ENCODE data around the gene KICS2.

KICS2 gene

GRCh38 chr12:64190140-64190539 lies 32.0 kb downstream of the KICS2 start:
- no peak overlapping the region for H3K4me3 ChIP-seq (ENCODE audit: low read depth, low read length)
- TF ChIP-seq, protein P1, sequence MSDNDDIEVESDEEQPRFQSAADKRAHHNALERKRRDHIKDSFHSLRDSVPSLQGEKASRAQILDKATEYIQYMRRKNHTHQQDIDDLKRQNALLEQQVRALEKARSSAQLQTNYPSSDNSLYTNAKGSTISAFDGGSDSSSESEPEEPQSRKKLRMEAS (IDR thresholded peaks at IDR 0.05; ENCODE audit: low read depth, low read length), result no peak
- TF ChIP-seq MYC (IDR thresholded peaks at IDR 0.05; ENCODE audit: low read depth, low read length) (no peak), POLR2A (IDR thresholded peaks at IDR 0.05; ENCODE audit: extremely low read depth, insufficient read length) (no peak), CTCF (IDR thresholded peaks at IDR 0.05; ENCODE audit: low read depth, low read length) (no peak)
- no peak for DNase-seq (ENCODE audit: low read depth)

- DNase-seq (ENCODE audit: low read depth), result no peak
- H3K4me3 ChIP-seq (ENCODE audit: low read depth, low read length), result no peak overlapping the region
- no peak for TF ChIP-seq CTCF (IDR thresholded peaks at IDR 0.05; ENCODE audit: low read depth, low read length)
- TF ChIP-seq POLR2A (IDR thresholded peaks at IDR 0.05; ENCODE audit: extremely low read depth, insufficient read length), result no peak
Measured at GRCh38 chr12:64189530-64189929, 32.6 kb downstream of the KICS2 start.

GRCh38 chr12:64187794-64188193 lies 34.3 kb downstream of the KICS2 start:
- TF ChIP-seq POLR2A (IDR thresholded peaks at IDR 0.05; ENCODE audit: extremely low read depth, insufficient read length), result no peak
- no peak for TF ChIP-seq MYC (IDR thresholded peaks at IDR 0.05; ENCODE audit: low read depth, low read length)
- TF ChIP-seq CTCF (IDR thresholded peaks at IDR 0.05; ENCODE audit: low read depth, low read length), result no peak
- TF ChIP-seq, protein P1 (IDR thresholded peaks at IDR 0.05; ENCODE audit: low read depth, low read length), result no peak
- no peak overlapping the region for H3K4me3 ChIP-seq (ENCODE audit: low read depth, low read length)
- no peak for DNase-seq (ENCODE audit: low read depth)

GRCh38 chr12:64187370-64187769 lies 34.7 kb downstream of the KICS2 start:
- TF ChIP-seq POLR2A (IDR thresholded peaks at IDR 0.05; ENCODE audit: extremely low read depth, insufficient read length) (no peak), MYC (IDR thresholded peaks at IDR 0.05; ENCODE audit: low read depth, low read length) (no peak), CTCF (IDR thresholded peaks at IDR 0.05; ENCODE audit: low read depth, low read length) (no peak)
- TF ChIP-seq, protein P1 (IDR thresholded peaks at IDR 0.05; ENCODE audit: low read depth, low read length), result no peak
- H3K4me3 ChIP-seq (ENCODE audit: low read depth, low read length), result no peak overlapping the region
- no peak for DNase-seq (ENCODE audit: low read depth)

DNA sequence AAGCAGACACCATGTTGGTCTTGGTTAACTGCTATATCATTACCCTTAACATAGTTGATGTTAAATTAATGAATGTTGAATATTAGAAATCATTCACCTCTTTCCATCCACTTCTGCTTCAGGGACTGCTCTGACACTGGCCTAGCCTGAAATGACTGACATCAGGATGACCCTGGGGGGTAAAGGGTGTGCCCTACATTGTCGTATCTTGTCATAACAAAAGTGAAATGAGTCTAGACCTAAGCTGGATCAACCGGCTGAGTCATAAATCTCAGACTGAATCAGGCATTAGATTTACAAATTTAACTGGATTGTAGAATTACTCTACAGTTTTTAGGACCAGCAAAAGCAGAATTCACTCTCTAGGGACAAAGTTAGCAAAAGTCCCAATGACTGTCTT lies 35.3 kb downstream of the KICS2 start:
- TF ChIP-seq MYC (IDR thresholded peaks at IDR 0.05; ENCODE audit: low read depth, low read length), result no peak
- TF ChIP-seq, protein P1 (IDR thresholded peaks at IDR 0.05; ENCODE audit: low read depth, low read length), result no peak
- TF ChIP-seq CTCF (IDR thresholded peaks at IDR 0.05; ENCODE audit: low read depth, low read length), result no peak
- no peak for TF ChIP-seq POLR2A (IDR thresholded peaks at IDR 0.05; ENCODE audit: extremely low read depth, insufficient read length)
- no peak overlapping the region for H3K4me3 ChIP-seq (ENCODE audit: low read depth, low read length)
- DNase-seq (ENCODE audit: low read depth), result no peak

DNA sequence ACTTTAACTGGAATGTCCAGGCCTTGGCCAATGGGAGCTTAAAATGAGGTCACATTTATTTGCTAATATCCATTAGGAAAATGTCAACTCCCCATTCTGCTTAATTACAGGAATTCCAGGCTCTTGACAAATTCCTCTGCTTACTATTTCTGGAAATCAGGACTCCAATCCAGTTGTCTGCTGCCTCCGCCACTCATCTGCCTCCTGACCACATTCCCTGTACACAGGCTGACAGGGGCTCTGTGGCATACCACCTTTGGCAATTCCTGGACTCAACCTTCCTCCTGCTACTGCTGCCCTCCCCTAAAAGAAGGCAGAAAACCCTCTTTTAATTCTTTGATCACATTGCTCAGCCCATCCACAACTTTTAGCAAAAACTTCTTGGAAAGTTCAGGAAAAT lies 37.9 kb downstream of the KICS2 start:
- no peak for TF ChIP-seq CTCF (IDR thresholded peaks at IDR 0.05; ENCODE audit: low read depth, low read length)
- no peak for TF ChIP-seq POLR2A (IDR thresholded peaks at IDR 0.05; ENCODE audit: extremely low read depth, insufficient read length)
- no peak for TF ChIP-seq MYC (IDR thresholded peaks at IDR 0.05; ENCODE audit: low read depth, low read length)
- TF ChIP-seq, protein P1 (IDR thresholded peaks at IDR 0.05; ENCODE audit: low read depth, low read length), result no peak
- DNase-seq (ENCODE audit: low read depth), result no peak

More for the DNA sequence above, 37.9 kb downstream of the KICS2 start:
- no peak overlapping the region for H3K4me3 ChIP-seq (ENCODE audit: low read depth, low read length)

Measured in NB4 (cell line).